Measurements from ENCODE around the gene ACTR2. TPM values are rescaled to one million over a fixed set of nuclear protein-coding genes. Genes with fewer than 3 reads are reported as not detected.
A peak's percentile ranks its signal among the peaks of the same experiment; 100 is the strongest.

ACTR2 gene
- total RNA-seq, 1 experiment from 2014 or later, result 253 TPM

DNA sequence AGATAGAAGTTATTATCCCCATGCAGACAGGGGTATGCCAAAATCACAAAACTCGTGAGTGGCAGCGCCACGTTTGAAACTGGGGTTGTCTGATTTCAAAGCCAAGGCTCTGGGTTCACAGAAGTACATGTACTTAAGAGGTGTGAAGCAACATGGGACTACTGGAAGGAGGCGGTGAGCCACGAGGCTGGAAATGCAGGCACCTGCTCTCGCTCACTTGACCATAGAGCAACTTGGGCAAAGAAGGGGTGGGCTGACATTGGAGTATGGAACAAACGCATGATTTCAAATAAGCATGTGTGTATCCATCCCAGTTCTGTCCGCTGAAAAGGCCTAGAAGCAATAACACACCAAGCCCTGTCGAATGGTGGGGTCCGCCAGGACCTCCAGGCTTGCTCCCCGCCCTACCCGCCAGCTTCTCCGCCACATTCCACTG, 593 bp upstream of the ACTR2 start:
- Histone ChIP-seq H3K27me3 (replicated peaks; ENCODE audit: insufficient read depth, low read depth, low read length, poor library complexity) (no peaks in the 10 kb centered on the region), H3K9me3 (ENCODE audit: low read depth, low read length, poor library complexity, severe bottlenecking) (no peaks in the 10 kb centered on the region), H3K4me3 (ENCODE audit: low read depth, low read length, poor library complexity, severe bottlenecking) (peak overlapping the region; percentile 93), H3K27ac (ENCODE audit: low read depth, low read length, poor library complexity, severe bottlenecking) (peak overlapping the region; percentile 94), H3K36me3 (ENCODE audit: insufficient read depth, low read length, poor library complexity, severe bottlenecking) (peaks cover 8% of the 10 kb centered on the region), H3K4me1 (ENCODE audit: insufficient read depth, low read length, poor library complexity, severe bottlenecking) (peaks cover 18% of the 10 kb centered on the region)
- POLR2A ChIA-PET (ENCODE audit: low non-redundant PET), result interaction anchor here (0.6 to 0.7 kb wide), 6 partner anchors 9 to 726 kb away, joined by 3 to 20 read pairs (median 13); no protein-coding TSS in a partner anchor
- TSS peak; percentile 84 for BruUV-seq (replicated peaks)
- intact Hi-C loops (cut with micrococcal nuclease; ENCODE audit: unreplicated experiment), result no loop called here
- no peak for TF ChIP-seq EZH2 (IDR thresholded peaks at IDR 0.05; ENCODE audit: borderline replicate concordance, low read depth, low read length, poor library complexity, severe bottlenecking)
- TF ChIP-seq, protein P1, sequence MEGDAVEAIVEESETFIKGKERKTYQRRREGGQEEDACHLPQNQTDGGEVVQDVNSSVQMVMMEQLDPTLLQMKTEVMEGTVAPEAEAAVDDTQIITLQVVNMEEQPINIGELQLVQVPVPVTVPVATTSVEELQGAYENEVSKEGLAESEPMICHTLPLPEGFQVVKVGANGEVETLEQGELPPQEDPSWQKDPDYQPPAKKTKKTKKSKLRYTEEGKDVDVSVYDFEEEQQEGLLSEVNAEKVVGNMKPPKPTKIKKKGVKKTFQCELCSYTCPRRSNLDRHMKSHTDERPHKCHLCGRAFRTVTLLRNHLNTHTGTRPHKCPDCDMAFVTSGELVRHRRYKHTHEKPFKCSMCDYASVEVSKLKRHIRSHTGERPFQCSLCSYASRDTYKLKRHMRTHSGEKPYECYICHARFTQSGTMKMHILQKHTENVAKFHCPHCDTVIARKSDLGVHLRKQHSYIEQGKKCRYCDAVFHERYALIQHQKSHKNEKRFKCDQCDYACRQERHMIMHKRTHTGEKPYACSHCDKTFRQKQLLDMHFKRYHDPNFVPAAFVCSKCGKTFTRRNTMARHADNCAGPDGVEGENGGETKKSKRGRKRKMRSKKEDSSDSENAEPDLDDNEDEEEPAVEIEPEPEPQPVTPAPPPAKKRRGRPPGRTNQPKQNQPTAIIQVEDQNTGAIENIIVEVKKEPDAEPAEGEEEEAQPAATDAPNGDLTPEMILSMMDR (conservative IDR thresholded peaks at IDR 0.05; ENCODE audit: low read depth, low read length), result no peak
- peak; percentile 18 for DNase-seq (ENCODE audit: low spot score)
- CTCF ChIA-PET, result interaction anchor here (0.9 kb wide), 1 partner anchor 97 kb away, joined by 3 read pairs; no protein-coding TSS in a partner anchor

DNA sequence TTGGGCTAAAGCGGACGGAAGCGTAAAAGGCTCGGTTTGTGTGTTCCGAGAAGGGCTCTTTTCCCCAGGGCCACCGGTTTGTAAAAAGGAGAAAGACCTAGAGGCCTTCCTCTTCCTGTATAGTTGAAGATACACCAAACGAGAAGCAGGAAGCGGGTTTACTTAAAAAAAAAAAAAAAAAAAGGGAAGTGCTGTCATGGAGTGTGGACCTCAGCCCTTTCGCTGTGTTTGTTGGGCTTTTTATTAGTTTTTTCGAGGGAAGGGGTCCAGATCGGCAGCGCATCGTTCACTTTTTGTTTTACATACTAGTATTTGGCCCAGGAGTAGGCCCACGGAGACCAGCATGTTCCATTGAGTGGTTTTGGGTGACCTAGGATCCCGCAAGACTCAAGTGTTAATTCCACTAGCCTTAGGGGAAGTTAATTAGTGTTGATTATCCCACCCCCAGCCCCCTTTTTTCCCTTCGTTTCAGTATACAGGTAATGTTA, 676 bp downstream of the ACTR2 start:
- TF ChIP-seq, protein P1 (conservative IDR thresholded peaks at IDR 0.05; ENCODE audit: low read depth, low read length), result no peak
- no peak for TF ChIP-seq EZH2 (IDR thresholded peaks at IDR 0.05; ENCODE audit: borderline replicate concordance, low read depth, low read length, poor library complexity, severe bottlenecking)
- peaks cover 8% of the 10 kb centered on the region for H3K36me3 ChIP-seq (ENCODE audit: insufficient read depth, low read length, poor library complexity, severe bottlenecking)
- no peaks in the 10 kb centered on the region for H3K27me3 ChIP-seq (replicated peaks; ENCODE audit: insufficient read depth, low read depth, low read length, poor library complexity)
- peaks cover 26% of the 10 kb centered on the region for H3K4me1 ChIP-seq (ENCODE audit: insufficient read depth, low read length, poor library complexity, severe bottlenecking)
- POLR2A ChIA-PET (ENCODE audit: low non-redundant PET), result no interaction called here
- peak overlapping the region; percentile 93 for H3K4me3 ChIP-seq (ENCODE audit: low read depth, low read length, poor library complexity, severe bottlenecking)
- no TSS peak for BruUV-seq (replicated peaks)
- no peaks in the 10 kb centered on the region for H3K9me3 ChIP-seq (ENCODE audit: low read depth, low read length, poor library complexity, severe bottlenecking)
- CTCF ChIA-PET, result no interaction called here
- peak overlapping the region; percentile 94 for H3K27ac ChIP-seq (ENCODE audit: low read depth, low read length, poor library complexity, severe bottlenecking)
- intact Hi-C loops (cut with micrococcal nuclease; ENCODE audit: unreplicated experiment), result no loop called here
- DNase-seq (ENCODE audit: low spot score), result peak; percentile 62

DNA sequence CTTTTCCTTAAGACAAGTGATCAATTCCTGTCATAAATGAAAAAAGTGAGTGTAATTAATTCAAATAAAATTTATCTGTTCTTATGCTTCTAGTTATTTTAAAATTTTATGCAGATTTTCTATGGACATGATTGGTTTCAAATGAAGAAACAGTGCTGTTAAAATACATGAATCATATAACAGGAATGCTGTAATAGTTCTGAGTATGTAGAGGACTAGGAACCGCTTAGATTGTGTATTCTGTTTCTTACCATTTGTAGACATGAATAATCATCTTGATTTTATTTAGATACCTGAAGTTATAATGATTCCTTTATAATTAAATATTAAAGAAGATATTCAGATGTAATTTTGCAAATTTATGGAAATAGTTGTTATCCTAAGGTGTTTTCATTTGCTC, 3.5 kb downstream of the ACTR2 start:
- DNase-seq (ENCODE audit: low spot score), result peak; percentile 9
- Histone ChIP-seq H3K4me1 (ENCODE audit: insufficient read depth, low read length, poor library complexity, severe bottlenecking) (peaks cover 25% of the 10 kb centered on the region), H3K27ac (ENCODE audit: low read depth, low read length, poor library complexity, severe bottlenecking) (peak overlapping the region; percentile 70), H3K4me3 (ENCODE audit: low read depth, low read length, poor library complexity, severe bottlenecking) (no peak overlapping the region), H3K9me3 (ENCODE audit: low read depth, low read length, poor library complexity, severe bottlenecking) (no peaks in the 10 kb centered on the region), H3K27me3 (replicated peaks; ENCODE audit: insufficient read depth, low read depth, low read length, poor library complexity) (no peaks in the 10 kb centered on the region), H3K36me3 (ENCODE audit: insufficient read depth, low read length, poor library complexity, severe bottlenecking) (peaks cover 14% of the 10 kb centered on the region)
- ChIA-PET CTCF (no interaction called here), POLR2A (ENCODE audit: low non-redundant PET) (no interaction called here)
- TF ChIP-seq, protein P1 (conservative IDR thresholded peaks at IDR 0.05; ENCODE audit: low read depth, low read length), result no peak
- no peak for TF ChIP-seq EZH2 (IDR thresholded peaks at IDR 0.05; ENCODE audit: borderline replicate concordance, low read depth, low read length, poor library complexity, severe bottlenecking)
- intact Hi-C loops (cut with micrococcal nuclease; ENCODE audit: unreplicated experiment), result no loop called here
- BruUV-seq (replicated peaks), result no TSS peak
